ENCODE data around the gene RAI1.
A peak's percentile ranks its signal among the peaks of the same experiment; 100 is the strongest.

RAI1 gene

DNA sequence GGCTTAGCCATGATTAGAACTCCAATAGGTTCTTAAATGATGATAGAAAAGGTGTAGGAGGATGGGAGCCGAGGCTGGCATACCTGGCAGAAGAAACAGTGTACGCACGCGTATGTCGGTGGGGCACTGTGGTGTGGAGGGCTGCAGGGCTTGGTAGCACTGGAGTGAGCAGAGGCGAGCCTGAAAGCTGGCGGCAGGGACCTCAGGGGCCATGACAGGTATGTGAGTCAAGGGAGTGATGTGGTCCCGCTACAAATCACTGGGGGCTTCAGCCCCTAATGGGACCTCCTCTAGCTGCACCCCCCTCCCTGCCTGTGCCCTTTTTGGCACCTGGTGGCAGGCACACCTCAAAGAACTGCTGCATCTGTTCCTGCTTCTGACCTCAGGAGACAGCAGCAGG lies 67.3 kb downstream of the RAI1 start:
- TF ChIP-seq, protein P1, sequence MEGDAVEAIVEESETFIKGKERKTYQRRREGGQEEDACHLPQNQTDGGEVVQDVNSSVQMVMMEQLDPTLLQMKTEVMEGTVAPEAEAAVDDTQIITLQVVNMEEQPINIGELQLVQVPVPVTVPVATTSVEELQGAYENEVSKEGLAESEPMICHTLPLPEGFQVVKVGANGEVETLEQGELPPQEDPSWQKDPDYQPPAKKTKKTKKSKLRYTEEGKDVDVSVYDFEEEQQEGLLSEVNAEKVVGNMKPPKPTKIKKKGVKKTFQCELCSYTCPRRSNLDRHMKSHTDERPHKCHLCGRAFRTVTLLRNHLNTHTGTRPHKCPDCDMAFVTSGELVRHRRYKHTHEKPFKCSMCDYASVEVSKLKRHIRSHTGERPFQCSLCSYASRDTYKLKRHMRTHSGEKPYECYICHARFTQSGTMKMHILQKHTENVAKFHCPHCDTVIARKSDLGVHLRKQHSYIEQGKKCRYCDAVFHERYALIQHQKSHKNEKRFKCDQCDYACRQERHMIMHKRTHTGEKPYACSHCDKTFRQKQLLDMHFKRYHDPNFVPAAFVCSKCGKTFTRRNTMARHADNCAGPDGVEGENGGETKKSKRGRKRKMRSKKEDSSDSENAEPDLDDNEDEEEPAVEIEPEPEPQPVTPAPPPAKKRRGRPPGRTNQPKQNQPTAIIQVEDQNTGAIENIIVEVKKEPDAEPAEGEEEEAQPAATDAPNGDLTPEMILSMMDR (conservative IDR thresholded peaks at IDR 0.05): no peak
- no peak for TF ChIP-seq ZFX (IDR thresholded peaks at IDR 0.05)
- no peak overlapping the region for H3K27ac ChIP-seq

DNA sequence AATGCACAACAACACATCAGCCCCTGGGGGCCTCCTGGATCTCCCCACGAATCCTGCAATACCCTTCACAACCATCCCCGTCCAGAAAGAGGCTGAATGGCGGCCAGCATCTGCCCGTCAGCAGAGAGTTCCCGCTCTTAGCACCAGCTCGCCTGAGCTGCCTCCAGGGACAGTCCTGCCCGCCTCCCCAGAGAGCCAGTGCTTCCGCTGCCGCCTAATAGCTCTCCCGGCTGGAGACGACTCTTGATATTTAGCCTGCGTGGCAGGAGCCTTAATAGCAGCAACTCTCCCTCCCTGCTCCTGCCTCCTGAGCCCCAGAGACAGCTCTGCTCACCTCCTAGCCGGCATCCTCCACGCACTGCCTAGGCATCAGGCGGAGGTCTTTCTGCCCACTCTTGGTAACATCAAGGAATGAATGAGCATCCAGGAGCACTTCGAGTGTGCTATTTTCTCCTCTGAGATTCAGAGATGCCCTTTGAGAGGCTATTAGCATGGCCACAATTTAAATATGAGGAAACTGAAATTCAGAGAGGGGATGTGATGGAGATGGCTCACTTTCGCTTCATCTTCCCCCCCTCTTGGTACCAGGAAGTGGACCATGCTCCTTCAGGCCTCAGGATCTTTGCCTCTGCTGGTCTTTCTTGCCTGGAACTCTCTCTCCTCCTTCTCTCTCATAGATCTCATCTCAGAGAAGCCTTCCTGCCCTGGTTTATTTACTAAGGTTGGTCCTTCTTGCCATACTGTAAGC lies 67.9 kb downstream of the RAI1 start:
- no peak overlapping the region for H3K27ac ChIP-seq
- no peak for TF ChIP-seq ZFX (IDR thresholded peaks at IDR 0.05)
- TF ChIP-seq, protein P1 (conservative IDR thresholded peaks at IDR 0.05): no peak

DNA sequence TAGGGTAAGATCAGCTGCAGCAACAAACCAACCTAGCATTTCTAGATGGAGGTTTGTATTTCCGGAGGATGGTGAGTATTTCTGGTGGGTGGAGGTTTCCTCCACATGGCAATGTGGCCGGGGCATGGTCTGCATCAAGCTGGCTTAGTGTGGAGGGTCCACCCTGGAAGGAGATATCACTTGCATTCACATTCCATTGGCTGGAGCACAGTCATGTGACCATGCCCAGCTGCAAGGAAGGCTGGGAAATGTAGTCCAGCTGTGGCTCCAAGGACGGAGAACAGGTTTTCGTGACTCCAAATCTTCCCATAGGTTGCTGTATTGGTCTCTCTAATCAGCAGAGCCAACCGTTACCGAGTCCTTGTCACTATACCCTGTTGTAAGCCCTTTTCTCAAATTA lies 68.7 kb downstream of the RAI1 start:
- no peak for TF ChIP-seq ZFX (IDR thresholded peaks at IDR 0.05)
- TF ChIP-seq, protein P1 (conservative IDR thresholded peaks at IDR 0.05): no peak
- H3K27ac ChIP-seq: no peak overlapping the region

DNA sequence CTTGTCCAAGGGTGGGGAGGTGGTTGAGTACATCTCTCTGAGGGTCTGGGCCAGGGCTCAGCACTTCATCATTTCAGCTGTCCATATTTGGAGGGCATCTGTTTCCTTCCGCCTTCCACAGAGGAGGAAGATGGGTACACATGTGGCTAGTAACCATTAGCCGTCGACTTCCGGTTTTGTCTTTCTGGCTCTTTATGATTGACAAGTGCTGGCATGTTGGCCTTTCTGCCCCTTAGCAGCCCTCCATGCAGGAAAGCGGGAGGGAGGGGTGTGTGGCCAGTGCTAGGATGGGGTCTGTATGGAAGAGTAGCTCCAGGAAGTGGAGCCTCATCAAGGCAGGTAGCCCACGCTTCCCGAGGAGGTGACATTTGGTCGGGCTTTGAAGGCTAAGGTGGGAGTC lies 69.6 kb downstream of the RAI1 start:
- TF ChIP-seq, protein P1 (conservative IDR thresholded peaks at IDR 0.05): no peak
- TF ChIP-seq ZFX (IDR thresholded peaks at IDR 0.05): no peak
- H3K27ac ChIP-seq: peak overlapping the region; percentile 62

DNA sequence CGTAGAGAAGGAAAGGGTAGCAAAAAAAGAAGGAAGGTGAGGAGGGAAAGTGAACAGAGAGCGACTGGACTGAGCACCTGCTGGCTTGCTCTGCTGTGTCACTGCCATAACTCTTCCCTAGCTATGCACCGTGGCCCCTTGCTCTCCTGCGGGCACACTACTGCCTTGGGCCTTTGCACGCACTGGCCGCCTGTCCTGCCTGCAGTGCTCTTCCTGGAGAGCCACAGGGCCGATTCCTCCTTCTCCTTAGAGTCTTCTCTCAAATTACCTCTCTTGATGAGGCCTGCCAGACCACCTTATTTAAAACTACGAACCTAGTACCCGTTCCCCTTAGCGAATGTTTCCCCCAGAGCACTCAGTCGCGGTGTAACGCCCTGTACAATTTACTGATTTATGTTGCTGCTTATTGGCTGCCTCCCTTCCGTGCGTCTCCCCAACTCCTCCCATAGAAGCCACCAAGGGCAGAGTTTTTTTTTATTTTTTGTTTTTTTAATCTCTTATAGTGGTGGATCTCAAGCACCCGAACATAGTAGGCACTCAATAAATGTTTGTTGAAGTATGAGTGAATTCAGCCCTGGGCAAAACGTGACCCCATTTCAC lies 70.3 kb downstream of the RAI1 start:
- TF ChIP-seq, protein P1 (conservative IDR thresholded peaks at IDR 0.05): no peak
- no peak for TF ChIP-seq ZFX (IDR thresholded peaks at IDR 0.05)
- peak overlapping the region; percentile 62 for H3K27ac ChIP-seq

DNA sequence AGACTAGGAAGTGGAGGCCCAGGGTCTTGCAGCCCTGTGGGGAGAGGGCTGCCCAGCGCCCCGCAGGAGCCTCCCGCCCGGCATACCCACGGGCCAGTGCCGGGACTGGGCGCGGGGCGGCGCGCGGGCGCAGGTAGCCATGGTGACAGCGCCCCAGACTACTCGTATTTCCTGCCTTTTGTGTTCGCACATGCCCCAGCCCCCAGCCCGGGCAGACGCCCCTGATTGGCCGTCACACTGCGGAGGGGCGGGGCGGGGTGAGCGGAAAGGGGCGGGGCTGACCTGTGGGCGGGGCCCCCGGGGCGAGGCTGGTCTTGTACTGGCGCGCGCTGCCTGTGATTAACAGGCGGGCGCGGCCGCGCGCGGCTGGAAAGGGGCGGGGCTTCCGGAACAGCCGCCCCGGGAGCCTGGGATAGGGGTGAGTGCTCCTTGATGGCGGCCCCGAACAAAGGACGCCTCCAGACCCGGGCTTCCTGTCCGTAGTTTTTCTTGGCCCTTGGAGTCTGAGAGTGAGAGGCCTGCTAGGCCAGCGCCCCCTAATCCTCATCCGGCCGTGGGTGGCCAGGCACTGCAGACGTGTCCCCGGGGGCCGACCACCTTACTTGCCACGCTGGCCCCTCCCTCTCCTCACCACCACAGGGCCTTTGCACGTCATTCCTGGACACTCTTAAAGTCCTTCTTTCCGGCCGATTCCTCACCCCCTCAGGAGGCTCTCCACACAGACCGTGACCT lies 71.0 kb downstream of the RAI1 start:
- peak overlapping the region; percentile 62 for H3K27ac ChIP-seq
- TF ChIP-seq, protein P1 (conservative IDR thresholded peaks at IDR 0.05): no peak; the same call in 1 of the 2 replicates
- TF ChIP-seq ZFX (IDR thresholded peaks at IDR 0.05): no peak

DNA sequence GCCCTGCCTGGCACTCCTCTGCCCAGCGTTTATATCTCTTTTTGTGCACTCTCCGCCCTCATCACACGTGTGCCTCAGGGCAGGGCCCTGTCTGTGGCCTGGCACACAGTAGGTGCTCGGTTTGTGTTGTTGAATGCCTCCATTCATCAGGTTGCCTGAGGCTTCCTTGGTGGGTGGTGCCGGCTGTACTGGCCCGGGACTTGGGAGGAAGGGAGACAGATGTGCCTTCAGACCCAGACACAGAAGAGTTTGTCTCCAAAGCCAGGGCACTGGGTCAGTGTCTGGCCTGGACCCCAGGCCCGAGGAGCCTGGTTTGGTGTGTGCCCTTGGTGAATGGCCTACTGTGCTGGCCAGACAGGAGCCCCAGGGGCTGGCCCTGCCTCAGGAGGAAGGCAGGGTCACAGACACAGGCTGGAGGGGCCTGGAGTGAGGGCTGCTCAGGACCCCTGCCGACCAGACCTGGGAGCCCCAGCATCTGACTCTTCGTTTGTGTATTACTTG lies 71.6 kb downstream of the RAI1 start:
- no peak for TF ChIP-seq ZFX (IDR thresholded peaks at IDR 0.05)
- H3K27ac ChIP-seq: peak overlapping the region; percentile 62

Measured in C4-2B (cell line).